ENCODE measurements around the gene TMEM214. TPM values are rescaled to one million over a fixed set of nuclear protein-coding genes. Genes with fewer than 3 reads are reported as not detected.

Gene TMEM214
- total and polyA plus RNA-seq, 7 donors: 29.4 to 50.4 (median 35.8) TPM

GRCh38 chr2:27051902-27052645 is 19.3 kb downstream of the TMEM214 start:
- 4 to 5% (median 4%) methylated on average over 18 to 24 of the region's 24 CpGs for WGBS, 3 donors
- Histone ChIP-seq H3K27ac (peak overlapping the region; percentile 77), H3K4me1 (peaks cover 15% of the 10 kb centered on the region), H3K36me3 (ENCODE audit: insufficient read depth in 1 of 2, low read depth in 1 of 2) (peaks cover 0 to 40% of the 10 kb centered on the region in 2 donors), H3K4me3 (peak overlapping the region; percentile 92), H3K9me3 (no peaks in the 10 kb centered on the region), H3K27me3 (ENCODE audit: insufficient read depth in 3 of 3, low read length in 2 of 3) (no peaks in the 10 kb centered on the region)
- intact Hi-C loops (cut with DNase I): loop anchor here in 1 of 2 donors (2.0 kb wide), 1 partner anchor 19 kb away; the partner anchor contains the start of gene OST4
- no peak for ATAC-seq
- TF ChIP-seq CTCF (IDR thresholded peaks at IDR 0.05): no peak
- peak; percentile 51 to 76 for DNase-seq

GRCh38 chr2:27053321-27053720 is 20.6 kb downstream of the TMEM214 start:
- H3K36me3 ChIP-seq (ENCODE audit: insufficient read depth in 1 of 2, low read depth in 1 of 2): peaks cover 2 to 47% of the 10 kb centered on the region in 2 donors

GRCh38 chr2:27053776-27054175 is 21.0 kb downstream of the TMEM214 start:
- Histone ChIP-seq H3K4me1 (peaks cover 15% of the 10 kb centered on the region), H3K27ac (no peak overlapping the region), H3K36me3 (ENCODE audit: insufficient read depth in 1 of 2, low read depth in 1 of 2) (peaks cover 2 to 52% of the 10 kb centered on the region in 2 donors), H3K27me3 (ENCODE audit: insufficient read depth in 3 of 3, low read length in 2 of 3) (no peaks in the 10 kb centered on the region), H3K4me3 (no peak overlapping the region), H3K9me3 (no peaks in the 10 kb centered on the region)
- intact Hi-C loops (cut with DNase I): loop anchor here in 1 of 2 donors (2.0 kb wide), 1 partner anchor 17 kb away; the partner anchor contains the start of gene OST4
- WGBS, 3 donors: 84 to 91% (median 85%) methylated on average over 8 of the region's 8 CpGs
- TF ChIP-seq CTCF (IDR thresholded peaks at IDR 0.05): no peak
- ATAC-seq (no peak), DNase-seq (no peak)

More at GRCh38 chr2:27053321-27053720, 20.6 kb downstream of the TMEM214 start:
- Histone ChIP-seq H3K4me1 (peaks cover 15% of the 10 kb centered on the region), H3K27me3 (ENCODE audit: insufficient read depth in 3 of 3, low read length in 2 of 3) (no peaks in the 10 kb centered on the region), H3K27ac (no peak overlapping the region), H3K9me3 (no peaks in the 10 kb centered on the region), H3K4me3 (no peak overlapping the region)
- TF ChIP-seq CTCF (IDR thresholded peaks at IDR 0.05): no peak
- 86 to 90% (median 88%) methylated on average over 11 of the region's 11 CpGs for WGBS, 3 donors
- ATAC-seq: no peak
- intact Hi-C loops (cut with DNase I): loop anchor here in 1 of 2 donors (2.0 kb wide), 1 partner anchor 17 kb away; the partner anchor contains the start of gene OST4
- DNase-seq: no peak

DNA sequence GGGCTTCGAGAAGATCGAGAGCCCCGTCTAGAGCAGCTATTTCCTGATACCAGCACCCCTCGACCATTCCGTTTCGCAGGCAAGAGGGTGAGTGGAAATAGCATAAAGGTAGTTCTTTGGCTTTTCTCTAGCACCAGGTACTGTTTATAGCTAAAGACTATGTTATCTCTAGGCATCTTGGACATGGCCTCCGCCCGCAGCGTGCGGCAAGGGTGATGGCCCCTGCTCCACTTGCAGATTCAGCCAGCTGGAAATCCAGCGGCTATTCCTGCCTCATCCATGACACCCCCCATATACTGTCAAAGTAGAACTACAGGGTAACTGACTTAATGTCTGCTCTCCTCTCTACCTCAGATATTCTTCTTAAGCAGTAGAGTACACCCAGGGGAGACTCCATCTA is 22.0 kb downstream of the TMEM214 start:
- intact Hi-C loops (cut with DNase I): no loop called here
- DNase-seq: no peak
- ATAC-seq: no peak
- no peak for TF ChIP-seq CTCF (IDR thresholded peaks at IDR 0.05)
- H3K36me3 ChIP-seq (ENCODE audit: insufficient read depth in 1 of 2, low read depth in 1 of 2): peaks cover 2 to 60% of the 10 kb centered on the region in 2 donors
- H3K4me3 ChIP-seq: no peak overlapping the region
- 93 to 94% (median 94%) methylated on average over 11 of the region's 11 CpGs for WGBS, 3 donors
- H3K27me3 ChIP-seq (ENCODE audit: insufficient read depth in 3 of 3, low read length in 2 of 3): no peaks in the 10 kb centered on the region
- H3K27ac ChIP-seq: no peak overlapping the region
- H3K4me1 ChIP-seq: peaks cover 7% of the 10 kb centered on the region
- no peaks in the 10 kb centered on the region for H3K9me3 ChIP-seq
